Neural progenitor cell (in vitro differentiated cells): Measurements from ENCODE around the gene CTSL.

Experiments
- CTCF ChIP-seq: fragments of 200-600 bp; sonication (generic); IDR thresholded peaks from 2 replicates; pipeline ENCODE4 v1.5.1; 2017; ENCODE audit warnings: antibody characterized with exemption, mild to moderate bottlenecking
- EZH2 ChIP-seq: fragments of 200-600 bp; sonication (generic); IDR thresholded peaks from 2 replicates; pipeline ENCODE4 v1.6.1; 2017; ENCODE audit warnings: antibody characterized with exemption, mild to moderate bottlenecking, moderate library complexity
- EZH2phosphoT487 ChIP-seq: fragments of 200-600 bp; sonication (generic); IDR thresholded peaks from 2 replicates; pipeline ENCODE4 v1.6.1; 2017; ENCODE audit warnings: antibody characterized with exemption

GRCh38 chr9:87750726-87751125 is 24.8 kb downstream of the CTSL start:
- TF ChIP-seq CTCF (no peak), EZH2phosphoT487 (no peak), EZH2 (no peak)
